SH-SY5Y (cell line): ENCODE measurements around the gene THADA.

Experiments
- GATA2 ChIP-seq: IDR thresholded peaks from 2 replicates; pipeline ENCODE4 v1.6.1; 2011; ENCODE audit warnings: mild to moderate bottlenecking, low read depth, low read length
- GATA3 ChIP-seq: IDR thresholded peaks from 2 replicates; pipeline ENCODE4 v1.6.1; 2011; ENCODE audit warnings: low read depth, mild to moderate bottlenecking, low read length, moderate library complexity

DNA sequence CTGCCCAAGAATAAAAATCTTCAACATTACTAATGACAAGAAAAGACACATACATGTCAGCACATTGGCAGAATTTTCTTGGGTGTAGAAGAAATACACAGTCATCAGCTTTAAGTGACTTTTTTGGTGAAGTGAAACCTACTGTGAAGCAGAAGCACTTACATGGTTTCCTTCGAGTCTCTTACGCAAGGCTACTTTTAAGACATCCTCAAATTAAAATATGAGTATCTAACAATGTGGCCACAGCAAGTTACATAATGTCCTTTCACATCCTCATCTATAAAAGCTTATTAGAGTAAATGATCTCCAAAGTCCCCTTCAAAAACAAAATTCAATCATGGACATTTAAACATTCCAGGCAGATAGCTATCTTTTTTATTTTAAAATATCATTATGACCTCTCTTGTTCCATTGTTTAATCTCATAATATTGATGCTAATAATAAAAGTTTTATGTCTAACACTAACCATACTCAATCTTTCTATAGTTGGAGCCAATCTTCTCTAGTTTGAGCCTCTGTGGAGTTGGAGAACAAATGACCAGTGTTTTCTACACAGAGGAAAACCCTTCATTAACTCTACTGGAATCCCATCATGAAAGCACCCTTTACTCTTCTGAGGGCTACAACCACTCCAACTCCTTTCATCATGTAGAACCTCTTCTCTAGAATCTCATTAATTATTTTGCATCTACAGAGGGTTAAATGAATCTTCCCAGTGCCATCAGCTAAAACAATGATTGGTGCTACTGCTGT is 187.3 kb downstream of the THADA start:
- TF ChIP-seq GATA2 (no peak), GATA3 (no peak)
